NT2/D1 (cell line): ENCODE measurements around the gene SMAD5.

Experiments used
- DNase-seq: peaks from one replicate; pipeline ENCODE4 v3.0.0-alpha.2; 2011; ENCODE audit warnings: low read depth, low spot score
- H3K27me3 ChIP-seq: 2 replicates; pipeline ENCODE4 v1.6.0; 2011; ENCODE audit warnings: mild to moderate bottlenecking; ENCODE audit not compliant: insufficient read length, insufficient read depth
- H3K36me3 ChIP-seq: 2 replicates; pipeline ENCODE4 v1.6.1; 2011; ENCODE audit warnings: mild to moderate bottlenecking, low read length, mixed read lengths; ENCODE audit not compliant: insufficient read depth, insufficient read length
- H3K4me1 ChIP-seq: 2 replicates; pipeline ENCODE4 v1.5.1; 2011; ENCODE audit not compliant: insufficient read depth, insufficient read length
- H3K4me3 ChIP-seq: 2 replicates; pipeline ENCODE4 v1.5.1; 2011; ENCODE audit warnings: low read depth; ENCODE audit not compliant: insufficient read length
- H3K9ac ChIP-seq: 2 replicates; pipeline ENCODE4 v1.6.0; 2011; ENCODE audit warnings: low read depth; ENCODE audit not compliant: insufficient read length
- H3K9me3 ChIP-seq: 2 replicates; pipeline ENCODE4 v1.5.1; 2011; ENCODE audit warnings: mild to moderate bottlenecking, low read length; ENCODE audit not compliant: insufficient read depth
- SUZ12 ChIP-seq: IDR thresholded peaks from 2 replicates; pipeline ENCODE4 v1.6.1; 2011; ENCODE audit not compliant: insufficient read length, insufficient read depth; ENCODE audit errors: extremely low read depth
- YY1 ChIP-seq: IDR thresholded peaks from 2 replicates; pipeline ENCODE4 v1.6.1; 2011; ENCODE audit not compliant: insufficient read length, insufficient read depth
- ZNF274 ChIP-seq: IDR thresholded peaks from 2 replicates; pipeline ENCODE4 v1.6.1; 2011; ENCODE audit warnings: mild to moderate bottlenecking, low read depth, low read length

Gene SMAD5

GRCh38 chr5:136205061-136205702 lies 72.5 kb downstream of the SMAD5 start:
- no peak for TF ChIP-seq SUZ12
- no peak for TF ChIP-seq YY1
- TF ChIP-seq ZNF274, result no peak
- DNase-seq, result no peak
- Histone ChIP-seq H3K27me3 (peaks cover 18% of the 10 kb centered on the region), H3K36me3 (no peaks in the 10 kb centered on the region), H3K9ac (no peak overlapping the region), H3K4me3 (no peak overlapping the region), H3K9me3 (peaks cover 9% of the 10 kb centered on the region; the same call in 1 of the 2 replicates), H3K4me1 (peaks cover 8% of the 10 kb centered on the region)

- Histone ChIP-seq H3K9ac (no peak overlapping the region), H3K4me3 (no peak overlapping the region), H3K9me3 (peaks cover 9% of the 10 kb centered on the region; the same call in 1 of the 2 replicates), H3K27me3 (peaks cover 14% of the 10 kb centered on the region), H3K36me3 (no peaks in the 10 kb centered on the region), H3K4me1 (peaks cover 8% of the 10 kb centered on the region)
- DNase-seq, result no peak
- TF ChIP-seq SUZ12 (no peak), ZNF274 (no peak), YY1 (no peak)
Measured at GRCh38 chr5:136205941-136206340, 73.3 kb downstream of the SMAD5 start.

DNA sequence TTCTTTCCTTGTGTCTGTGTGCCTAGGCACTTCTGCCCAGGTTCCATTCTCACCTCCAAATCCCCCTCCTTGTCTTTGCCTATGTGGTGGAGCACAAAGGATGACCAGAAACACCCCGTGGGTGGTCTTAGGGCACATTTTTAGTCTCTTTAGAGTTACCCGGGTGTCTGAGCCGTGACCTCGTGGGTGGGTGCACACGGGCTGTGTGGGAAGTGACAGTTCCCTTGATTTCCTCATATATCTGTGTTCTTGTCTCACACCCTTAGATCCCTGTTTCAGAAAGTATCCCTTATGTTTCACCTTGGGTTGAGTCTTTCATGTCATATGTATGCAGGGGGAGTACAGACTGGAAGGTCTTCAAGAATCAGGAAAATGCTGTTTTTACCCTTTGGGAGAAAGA lies 73.7 kb downstream of the SMAD5 start:
- H3K27me3 ChIP-seq, result peaks cover 13% of the 10 kb centered on the region
- no peak overlapping the region for H3K9ac ChIP-seq
- no peaks in the 10 kb centered on the region for H3K36me3 ChIP-seq
- peaks cover 8% of the 10 kb centered on the region for H3K4me1 ChIP-seq
- peaks cover 9% of the 10 kb centered on the region; the same call in 1 of the 2 replicates for H3K9me3 ChIP-seq
- TF ChIP-seq SUZ12, result no peak
- no peak for TF ChIP-seq YY1
- no peak for TF ChIP-seq ZNF274
- DNase-seq, result no peak
- H3K4me3 ChIP-seq, result no peak overlapping the region

DNA sequence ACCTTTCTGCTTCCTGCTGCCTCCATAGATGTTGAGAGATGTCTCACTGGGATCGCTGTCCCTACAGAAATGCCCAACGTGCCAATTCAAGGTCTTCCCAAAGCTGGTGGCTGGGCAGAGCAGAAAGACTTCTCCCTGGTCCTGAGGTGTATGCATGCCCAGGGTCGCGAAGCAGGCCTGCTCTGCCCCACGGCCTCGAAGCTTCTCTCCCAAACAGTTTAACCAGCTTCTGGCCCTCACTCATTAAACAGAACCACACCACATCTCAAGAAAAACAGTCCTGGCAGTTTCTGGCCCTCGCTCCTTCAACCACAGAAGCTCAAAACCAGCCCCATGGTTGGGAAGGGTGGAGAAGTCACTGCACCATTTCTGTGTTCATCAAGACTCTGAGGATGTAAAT lies 75.0 kb downstream of the SMAD5 start:
- peaks cover 8% of the 10 kb centered on the region for H3K4me1 ChIP-seq
- H3K9ac ChIP-seq, result no peak overlapping the region
- H3K27me3 ChIP-seq, result peaks cover 10% of the 10 kb centered on the region
- no peak overlapping the region for H3K4me3 ChIP-seq
- DNase-seq, result no peak
- TF ChIP-seq YY1, result no peak
- TF ChIP-seq SUZ12, result no peak
- no peak for TF ChIP-seq ZNF274
- peaks cover 9% of the 10 kb centered on the region; the same call in 1 of the 2 replicates for H3K9me3 ChIP-seq
- H3K36me3 ChIP-seq, result no peaks in the 10 kb centered on the region

GRCh38 chr5:136208916-136209315 lies 76.3 kb downstream of the SMAD5 start:
- Histone ChIP-seq H3K27me3 (peaks cover 10% of the 10 kb centered on the region), H3K4me3 (no peak overlapping the region), H3K4me1 (peaks cover 4% of the 10 kb centered on the region), H3K9ac (no peak overlapping the region), H3K36me3 (no peaks in the 10 kb centered on the region), H3K9me3 (peaks cover 9% of the 10 kb centered on the region; the same call in 1 of the 2 replicates)
- TF ChIP-seq SUZ12 (no peak), ZNF274 (no peak), YY1 (no peak)
- no peak for DNase-seq

- no peak overlapping the region for H3K4me3 ChIP-seq
- TF ChIP-seq ZNF274, result no peak
- no peak for TF ChIP-seq YY1
- no peak for TF ChIP-seq SUZ12
- no peak for DNase-seq
- no peak overlapping the region for H3K9ac ChIP-seq
- peaks cover 10% of the 10 kb centered on the region for H3K27me3 ChIP-seq
- no peaks in the 10 kb centered on the region for H3K36me3 ChIP-seq
- peaks cover 4% of the 10 kb centered on the region for H3K4me1 ChIP-seq
- peaks cover 9% of the 10 kb centered on the region; the same call in 1 of the 2 replicates for H3K9me3 ChIP-seq
Measured at GRCh38 chr5:136209346-136209910, 76.8 kb downstream of the SMAD5 start.

GRCh38 chr5:136210259-136210658 lies 77.6 kb downstream of the SMAD5 start:
- TF ChIP-seq YY1 (no peak), SUZ12 (no peak), ZNF274 (no peak)
- H3K36me3 ChIP-seq, result no peaks in the 10 kb centered on the region

More at GRCh38 chr5:136210259-136210658, 77.6 kb downstream of the SMAD5 start:
- H3K27me3 ChIP-seq, result peaks cover 10% of the 10 kb centered on the region
- H3K9me3 ChIP-seq, result peaks cover 7% of the 10 kb centered on the region; the same call in 1 of the 2 replicates
- DNase-seq, result no peak
- H3K4me1 ChIP-seq, result peaks cover 4% of the 10 kb centered on the region
- H3K4me3 ChIP-seq, result no peak overlapping the region
- H3K9ac ChIP-seq, result no peak overlapping the region
